Lower leg skin (tissue), 4 donors: ENCODE measurements around the gene SHISAL1. TPM values are rescaled to one million over a fixed set of nuclear protein-coding genes. Genes with fewer than 3 reads are reported as not detected.

Source experiments
- DNase-seq, 2 donors: peaks; one replicate each; pipeline ENCODE4 v3.0.0-alpha.2; 2019; ENCODE audit warnings: low spot score in 2 of 2
- H3K4me3 ChIP-seq: fragments of 200-600 bp; sonication (generic); 2 replicates; pipeline ENCODE4 v1.5.1; 2017; ENCODE audit warnings: mild to moderate bottlenecking, low read depth; ENCODE audit not compliant: poor library complexity, severe bottlenecking
- POLR2A ChIP-seq, 2 donors: fragments of 450-650 bp; IDR thresholded peaks; one replicate each; pipeline ENCODE4 v1.6.1; 2016 to 2017; ENCODE audit warnings: antibody characterized with exemption in 2 of 2, mild to moderate bottlenecking in 1 of 2, moderate library complexity in 1 of 2
- WGBS, 2 donors: methylation state at CpG; one replicate each; pipeline ENCODE4 v1.1.5; 2018; 5-methylcytosine and 5-hydroxymethylcytosine counted together
- intact Hi-C: fragments of 100-400 bp; cut with DNase I; formaldehyde crosslinking; loops from one replicate; pipeline ENCODE4 v1.15.0; 2023; ENCODE audit warnings: low total_unique reads
- total RNA-seq, 4 donors: library from RNA; depleted of rRNA; stranded (reverse); fragments of >200 nt; gene quantifications; one replicate each; pipeline ENCODE4 v1.1.0, GENCODE V29; 2016
- TF ChIP-seq, protein P1 (sequence below), 3 donors: fragments of 450-650 bp; IDR thresholded peaks; one replicate each; pipeline ENCODE4 v1.5.1; 2016; ENCODE audit warnings: antibody characterized with exemption in 3 of 3, mild to moderate bottlenecking in 3 of 3, moderate library complexity in 2 of 3

SHISAL1 gene
- total RNA-seq, 4 donors from 2014 or later, result 0.08 to 0.42 (median 0.28) TPM

DNA sequence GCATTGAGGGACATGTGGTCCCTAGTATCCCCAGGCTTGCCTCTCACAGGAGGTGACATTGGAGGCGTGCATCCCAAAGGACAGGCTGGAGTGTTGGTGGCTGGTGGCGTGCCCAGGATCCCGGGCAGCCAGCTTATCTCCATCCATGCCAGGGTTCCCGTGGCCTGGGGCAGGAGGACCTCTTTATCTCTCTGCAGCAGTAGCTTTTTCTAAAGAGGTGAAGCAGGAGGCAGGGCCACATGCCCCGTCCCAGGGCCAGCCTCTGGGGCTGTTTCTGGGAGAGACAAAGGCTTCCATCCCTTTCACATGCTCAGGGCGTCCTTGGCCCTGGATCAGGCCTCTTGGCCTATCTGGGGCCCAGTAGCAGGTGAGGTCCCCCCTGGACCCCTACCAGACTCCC lies 112.3 kb downstream of the SHISAL1 start:
- no peak for TF ChIP-seq POLR2A (IDR thresholded peaks at IDR 0.05)
- no peak overlapping the region for H3K4me3 ChIP-seq
- 84 to 100% methylated on average over 2 to 6 of the region's 6 CpGs for WGBS, 2 donors
- intact Hi-C loops, result no loop called here
- DNase-seq, result no peak

- TF ChIP-seq, protein P1, sequence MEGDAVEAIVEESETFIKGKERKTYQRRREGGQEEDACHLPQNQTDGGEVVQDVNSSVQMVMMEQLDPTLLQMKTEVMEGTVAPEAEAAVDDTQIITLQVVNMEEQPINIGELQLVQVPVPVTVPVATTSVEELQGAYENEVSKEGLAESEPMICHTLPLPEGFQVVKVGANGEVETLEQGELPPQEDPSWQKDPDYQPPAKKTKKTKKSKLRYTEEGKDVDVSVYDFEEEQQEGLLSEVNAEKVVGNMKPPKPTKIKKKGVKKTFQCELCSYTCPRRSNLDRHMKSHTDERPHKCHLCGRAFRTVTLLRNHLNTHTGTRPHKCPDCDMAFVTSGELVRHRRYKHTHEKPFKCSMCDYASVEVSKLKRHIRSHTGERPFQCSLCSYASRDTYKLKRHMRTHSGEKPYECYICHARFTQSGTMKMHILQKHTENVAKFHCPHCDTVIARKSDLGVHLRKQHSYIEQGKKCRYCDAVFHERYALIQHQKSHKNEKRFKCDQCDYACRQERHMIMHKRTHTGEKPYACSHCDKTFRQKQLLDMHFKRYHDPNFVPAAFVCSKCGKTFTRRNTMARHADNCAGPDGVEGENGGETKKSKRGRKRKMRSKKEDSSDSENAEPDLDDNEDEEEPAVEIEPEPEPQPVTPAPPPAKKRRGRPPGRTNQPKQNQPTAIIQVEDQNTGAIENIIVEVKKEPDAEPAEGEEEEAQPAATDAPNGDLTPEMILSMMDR (IDR thresholded peaks at IDR 0.05), result no peak
- no peak for TF ChIP-seq POLR2A (IDR thresholded peaks at IDR 0.05)
Measured at GRCh38 chr22:44199866-44200265, 112.9 kb downstream of the SHISAL1 start.

GRCh38 chr22:44199164-44199563 lies 113.6 kb downstream of the SHISAL1 start:
- intact Hi-C loops, result no loop called here
- TF ChIP-seq, protein P1 (IDR thresholded peaks at IDR 0.05), result no peak
- TF ChIP-seq POLR2A (IDR thresholded peaks at IDR 0.05), result no peak
- H3K4me3 ChIP-seq, result no peak overlapping the region
- WGBS, 2 donors, result 74 to 80% methylated on average over 2 of the region's 2 CpGs
- DNase-seq, result no peak

More at GRCh38 chr22:44199866-44200265, 112.9 kb downstream of the SHISAL1 start:
- 89 to 92% methylated on average over 5 of the region's 5 CpGs for WGBS, 2 donors
- intact Hi-C loops, result no loop called here
- no peak overlapping the region for H3K4me3 ChIP-seq
- DNase-seq, result no peak

DNA sequence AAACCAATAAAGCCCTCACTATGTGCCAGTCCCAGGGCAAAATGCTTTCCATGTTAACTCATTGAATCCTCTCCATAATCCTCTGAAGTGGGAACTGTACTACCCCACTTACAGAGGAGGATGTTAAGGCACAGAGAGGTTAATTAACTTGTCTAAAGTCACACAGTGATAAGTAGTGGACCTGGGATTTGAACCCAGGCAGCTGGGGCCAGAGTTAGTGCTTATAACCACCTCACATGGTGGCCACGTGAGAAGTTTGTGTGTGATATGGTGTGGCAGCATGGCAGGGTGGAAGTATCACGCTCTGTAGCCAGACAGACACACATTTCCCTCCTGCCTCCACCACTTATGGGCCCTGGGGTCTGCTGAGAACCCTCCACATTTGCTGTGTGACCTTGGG lies 115.5 kb downstream of the SHISAL1 start:
- no peak overlapping the region for H3K4me3 ChIP-seq
- peak in 1 of 2 donors; percentile 37 for DNase-seq
- intact Hi-C loops, result no loop called here
- TF ChIP-seq, protein P1 (IDR thresholded peaks at IDR 0.05), result no peak
- TF ChIP-seq POLR2A (IDR thresholded peaks at IDR 0.05), result no peak
- 74 to 94% methylated on average over 2 of the region's 2 CpGs for WGBS, 2 donors

DNA sequence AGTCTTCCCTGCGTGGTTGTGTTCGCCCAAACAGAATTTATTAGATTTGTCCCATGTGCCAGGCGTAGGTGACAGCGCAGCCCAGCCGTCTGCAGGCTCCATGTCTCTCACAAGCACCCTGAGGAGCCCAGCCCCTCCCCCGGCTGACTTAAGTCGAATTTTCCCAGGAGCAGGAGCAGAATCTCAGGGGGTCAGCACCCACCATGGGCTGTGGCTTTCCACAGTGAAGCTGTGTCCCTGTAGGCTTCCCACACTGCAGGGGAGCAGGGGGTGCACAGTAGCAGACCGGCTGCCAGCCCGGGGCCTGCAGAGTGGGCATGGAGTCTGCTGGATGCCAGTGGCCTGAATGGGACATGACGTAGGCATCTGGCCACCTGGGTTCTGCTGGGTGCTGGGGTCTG lies 116.0 kb downstream of the SHISAL1 start:
- intact Hi-C loops, result no loop called here
- no peak overlapping the region for H3K4me3 ChIP-seq
- WGBS, 2 donors, result 65 to 68% methylated on average over 10 of the region's 10 CpGs
- no peak for TF ChIP-seq POLR2A (IDR thresholded peaks at IDR 0.05)
- TF ChIP-seq, protein P1 (IDR thresholded peaks at IDR 0.05), result no peak
- peak in 1 of 2 donors; percentile 70 for DNase-seq

GRCh38 chr22:44196241-44196640 lies 116.5 kb downstream of the SHISAL1 start:
- intact Hi-C loops, result no loop called here
- no peak overlapping the region for H3K4me3 ChIP-seq
- no peak for TF ChIP-seq POLR2A (IDR thresholded peaks at IDR 0.05)
- TF ChIP-seq, protein P1 (IDR thresholded peaks at IDR 0.05), result no peak
- 45 to 55% methylated on average over 9 of the region's 9 CpGs for WGBS, 2 donors
- peak in 1 of 2 donors; percentile 73 for DNase-seq
